Activated T-cell treated with anti-CD3 and anti-CD28 coated beads, Interleukin-2, amount 50 U/mL, for 72 hours (primary cell): Measurements from ENCODE around the gene LENG1. TPM values are rescaled to one million over a fixed set of nuclear protein-coding genes. Genes with fewer than 3 reads are reported as not detected.

Source experiments
- ATAC-seq, 2 donors: fragments of 150-1000 bp; cut with Tn5 transposase; replicated peaks in 1 of 2; 2 replicates each; pipeline ENCODE4 v1.10.0; 2021; ENCODE audit warnings: moderate library complexity in 2 of 2, mild to moderate bottlenecking in 1 of 2
- DNase-seq, 2 donors: peaks; one replicate each; pipeline ENCODE4 v3.0.0; 2021 to 2022; ENCODE audit warnings: mixed read lengths in 1 of 2
- H3K27ac Mint-ChIP-seq: one replicate; pipeline ENCODE4 v1.8.0; 2022; ENCODE audit warnings: mild to moderate bottlenecking, moderate library complexity, mixed read lengths
- H3K27me3 Mint-ChIP-seq: one replicate; pipeline ENCODE4 v1.8.0; 2022; ENCODE audit warnings: low read depth, mixed read lengths
- H3K36me3 Mint-ChIP-seq, 2 donors: one replicate each; pipeline ENCODE4 v1.8.0; 2022; ENCODE audit warnings: mixed read lengths in 2 of 2, mild to moderate bottlenecking in 1 of 2; ENCODE audit not compliant: insufficient read depth in 2 of 2
- H3K4me1 Mint-ChIP-seq: one replicate; pipeline ENCODE4 v1.8.0; 2022; ENCODE audit warnings: low read depth, mixed read lengths
- H3K4me3 Mint-ChIP-seq, 2 donors: one replicate each; pipeline ENCODE4 v1.8.0; 2022; ENCODE audit warnings: mild to moderate bottlenecking in 2 of 2, mixed read lengths in 2 of 2, moderate library complexity in 2 of 2
- H3K9me3 Mint-ChIP-seq, 2 donors: one replicate each; pipeline ENCODE4 v1.8.0; 2022; ENCODE audit warnings: mixed read lengths in 2 of 2
- total RNA-seq, 2 donors: library from RNA; stranded (reverse); gene quantifications; one replicate each; pipeline ENCODE4 v1.2.3, GENCODE V29; 2022

LENG1 gene
- total RNA-seq, 2 donors from 2014 or later: 2.9 to 3.7 TPM

- Mint-ChIP-seq H3K27me3 (no peaks in the 10 kb centered on the region), H3K36me3 (peaks cover 4 to 36% of the 10 kb centered on the region in 2 donors), H3K4me1 (peaks cover 28% of the 10 kb centered on the region), H3K9me3 (no peaks in the 10 kb centered on the region), H3K4me3 (no peak overlapping the region), H3K27ac (no peak overlapping the region)
- no peak for ATAC-seq
- no peak for DNase-seq
These were observed 5.7 kb downstream of the LENG1 start for GRCh38 chr19:54153731-54154326.

GRCh38 chr19:54152878-54153524 lies 6.5 kb downstream of the LENG1 start:
- Mint-ChIP-seq H3K27me3 (no peaks in the 10 kb centered on the region), H3K4me1 (peaks cover 19% of the 10 kb centered on the region), H3K27ac (no peak overlapping the region), H3K36me3 (peaks cover 2 to 34% of the 10 kb centered on the region in 2 donors), H3K4me3 (no peak overlapping the region), H3K9me3 (no peaks in the 10 kb centered on the region)
- DNase-seq (no peak), ATAC-seq (no peak)

GRCh38 chr19:54152267-54152666 lies 7.3 kb downstream of the LENG1 start:
- H3K27me3 Mint-ChIP-seq: no peaks in the 10 kb centered on the region
- H3K36me3 Mint-ChIP-seq: peaks cover 2 to 33% of the 10 kb centered on the region in 2 donors
- ATAC-seq (no peak), DNase-seq (no peak)
- H3K27ac Mint-ChIP-seq: no peak overlapping the region
- H3K4me3 Mint-ChIP-seq: no peak overlapping the region
- H3K4me1 Mint-ChIP-seq: peaks cover 15% of the 10 kb centered on the region
- H3K9me3 Mint-ChIP-seq: no peaks in the 10 kb centered on the region

- Mint-ChIP-seq H3K4me3 (no peak overlapping the region), H3K4me1 (peaks cover 15% of the 10 kb centered on the region), H3K36me3 (peaks cover 2 to 32% of the 10 kb centered on the region in 2 donors), H3K27me3 (no peaks in the 10 kb centered on the region), H3K9me3 (no peaks in the 10 kb centered on the region), H3K27ac (no peak overlapping the region)
- ATAC-seq (no peak), DNase-seq (no peak)
These were observed 8.0 kb downstream of the LENG1 start for GRCh38 chr19:54151362-54152035.

- Mint-ChIP-seq H3K27me3 (no peaks in the 10 kb centered on the region), H3K27ac (no peak overlapping the region), H3K9me3 (no peaks in the 10 kb centered on the region), H3K4me3 (no peak overlapping the region), H3K4me1 (peaks cover 5% of the 10 kb centered on the region), H3K36me3 (peaks cover 0 to 30% of the 10 kb centered on the region in 2 donors)
- no peak for ATAC-seq
- DNase-seq: no peak
These were observed 10.3 kb downstream of the LENG1 start for GRCh38 chr19:54149021-54149812.

- Mint-ChIP-seq H3K4me1 (peaks cover 5% of the 10 kb centered on the region), H3K9me3 (no peaks in the 10 kb centered on the region), H3K4me3 (no peak overlapping the region), H3K27me3 (no peaks in the 10 kb centered on the region), H3K36me3 (peaks cover 0 to 32% of the 10 kb centered on the region in 2 donors), H3K27ac (no peak overlapping the region)
- no peak for ATAC-seq
- no peak for DNase-seq
These were observed 11.4 kb downstream of the LENG1 start for GRCh38 chr19:54148158-54148557.

- ATAC-seq: no peak
These were observed 11.8 kb downstream of the LENG1 start for GRCh38 chr19:54147676-54148075.

GRCh38 chr19:54145541-54146158 lies 13.9 kb downstream of the LENG1 start:
- ATAC-seq: peak in 1 of 2 donors; percentile 16
- H3K4me3 Mint-ChIP-seq: no peak overlapping the region
- peaks cover 15% of the 10 kb centered on the region for H3K4me1 Mint-ChIP-seq
- no peak overlapping the region for H3K27ac Mint-ChIP-seq
- no peaks in the 10 kb centered on the region for H3K27me3 Mint-ChIP-seq
- H3K9me3 Mint-ChIP-seq: no peaks in the 10 kb centered on the region
- peaks cover 4 to 32% of the 10 kb centered on the region in 2 donors for H3K36me3 Mint-ChIP-seq
- DNase-seq: no peak

More at GRCh38 chr19:54147676-54148075, 11.8 kb downstream of the LENG1 start:
- no peak overlapping the region for H3K27ac Mint-ChIP-seq
- H3K4me3 Mint-ChIP-seq: no peak overlapping the region
- no peaks in the 10 kb centered on the region for H3K9me3 Mint-ChIP-seq
- H3K27me3 Mint-ChIP-seq: no peaks in the 10 kb centered on the region
- peaks cover under 1 to 33% of the 10 kb centered on the region in 2 donors for H3K36me3 Mint-ChIP-seq
- H3K4me1 Mint-ChIP-seq: peaks cover 5% of the 10 kb centered on the region
- no peak for DNase-seq

GRCh38 chr19:54142166-54142780 lies 17.2 kb downstream of the LENG1 start:
- ATAC-seq: no peak
- Mint-ChIP-seq H3K9me3 (no peaks in the 10 kb centered on the region), H3K36me3 (peaks cover 8 to 31% of the 10 kb centered on the region in 2 donors), H3K4me1 (peaks cover 38% of the 10 kb centered on the region), H3K27ac (peak overlapping the region; percentile 34), H3K27me3 (no peaks in the 10 kb centered on the region), H3K4me3 (no peak overlapping the region)
- DNase-seq: no peak

GRCh38 chr19:54141356-54141755 lies 18.2 kb downstream of the LENG1 start:
- Mint-ChIP-seq H3K27ac (no peak overlapping the region), H3K4me1 (peaks cover 44% of the 10 kb centered on the region), H3K36me3 (peaks cover 8 to 26% of the 10 kb centered on the region in 2 donors), H3K9me3 (no peaks in the 10 kb centered on the region), H3K27me3 (no peaks in the 10 kb centered on the region), H3K4me3 (no peak overlapping the region)
- DNase-seq (no peak), ATAC-seq (no peak)

GRCh38 chr19:54138489-54139256 lies 20.8 kb downstream of the LENG1 start:
- no peak for ATAC-seq
- peak overlapping the region; percentile 95 for H3K27ac Mint-ChIP-seq
- H3K36me3 Mint-ChIP-seq: peaks cover 8 to 13% of the 10 kb centered on the region in 2 donors
- peaks cover 50% of the 10 kb centered on the region for H3K4me1 Mint-ChIP-seq
- H3K4me3 Mint-ChIP-seq: peak overlapping the region; percentile 97
- no peaks in the 10 kb centered on the region for H3K9me3 Mint-ChIP-seq
- DNase-seq: peak in 1 of 2 donors; percentile 50
- H3K27me3 Mint-ChIP-seq: no peaks in the 10 kb centered on the region
